RWPE1 (cell line): ENCODE results near the gene DNAJC30.
A peak's percentile ranks its signal among the peaks of the same experiment; 100 is the strongest.

ENCODE experiments used
- CTCF ChIA-PET: fragments of 350-600 bp; sonication (Branson Sonifier 250); formaldehyde crosslinking; extraction: SDS; loops from one replicate; lab custom pipeline; 2021; lab: Yijun Ruan, JAX
- POLR2A ChIA-PET: fragments of 400-600 bp; formaldehyde crosslinking; extraction: SDS; loops from one replicate; lab custom pipeline; 2020; ENCODE audit warnings: antibody characterized with exemption; ENCODE audit not compliant: low non-redundant PET; lab: Yijun Ruan, JAX
- DNase-seq: peaks from one replicate; pipeline ENCODE4 v3.0.0; 2012; ENCODE audit warnings: low spot score
- H3K27ac ChIP-seq: fragments of 450-650 bp; 2 replicates; pipeline ENCODE4 v1.5.1; 2017
- CTCF ChIP-seq: fragments of 450-650 bp; conservative IDR thresholded peaks from 2 replicates; pipeline ENCODE4 v1.5.1; 2017; ENCODE audit warnings: low read depth, mild to moderate bottlenecking

DNAJC30 gene

DNA sequence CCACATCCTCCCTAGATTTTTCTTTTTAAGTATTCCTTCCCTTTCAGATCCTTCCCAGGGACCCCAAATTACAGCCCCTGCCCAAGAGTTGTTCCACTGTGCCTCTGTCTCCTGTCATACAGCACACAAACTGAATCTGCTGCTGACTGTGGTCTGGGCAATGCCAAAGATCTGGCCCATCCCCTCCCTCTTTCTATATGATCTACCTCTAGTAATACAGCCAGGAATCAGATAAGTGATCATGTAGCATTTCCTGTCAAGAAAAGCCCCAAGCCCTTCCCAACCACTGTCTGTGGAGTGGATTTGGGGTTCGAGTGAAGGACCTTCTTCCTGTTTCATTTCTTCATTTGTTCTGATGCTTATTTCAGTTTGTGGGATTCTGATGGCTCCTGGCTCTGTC lies 29.5 kb upstream of the DNAJC30 start:
- no peak for DNase-seq
- no peak for TF ChIP-seq CTCF
- peak overlapping the region; percentile 8; the same call in 1 of the 2 replicates for H3K27ac ChIP-seq
- ChIA-PET CTCF (no interaction called here), POLR2A (no interaction called here)

- TF ChIP-seq CTCF, result no peak
- peak overlapping the region; percentile 90 for H3K27ac ChIP-seq
- ChIA-PET POLR2A (no interaction called here), CTCF (no interaction called here)
- no peak for DNase-seq
Observed at GRCh38 chr7:73708961-73709549, 25.8 kb upstream of the DNAJC30 start.

- TF ChIP-seq CTCF, result no peak
- ChIA-PET CTCF (interaction anchor here (0.7 to 1.2 kb wide), 3 partner anchors 8 to 18 kb away, joined by 3 to 5 read pairs (median 4); no protein-coding TSS in a partner anchor), POLR2A (interaction anchor here (0.6 kb wide), 2 partner anchors 18 to 144 kb away, joined by 4 to 6 read pairs; no protein-coding TSS in a partner anchor)
- peak overlapping the region; percentile 90 for H3K27ac ChIP-seq
- DNase-seq, result no peak
Observed at GRCh38 chr7:73707045-73707631, 23.9 kb upstream of the DNAJC30 start.

- H3K27ac ChIP-seq, result peak overlapping the region; percentile 90
- POLR2A ChIA-PET, result interaction anchor here (0.6 to 0.7 kb wide), 3 partner anchors 9 to 144 kb away, joined by 3 to 6 read pairs (median 4); no protein-coding TSS in a partner anchor
- TF ChIP-seq CTCF, result no peak
- peak; percentile 65 for DNase-seq
- CTCF ChIA-PET, result interaction anchor here (0.7 to 1.2 kb wide), 7 partner anchors 9 to 100 kb away, joined by 3 to 5 read pairs (median 3); no protein-coding TSS in a partner anchor
Observed at GRCh38 chr7:73706126-73707044, 23.1 kb upstream of the DNAJC30 start.

GRCh38 chr7:73705551-73705920 lies 22.3 kb upstream of the DNAJC30 start:
- CTCF ChIA-PET, result interaction anchor here (0.8 to 1.2 kb wide), 6 partner anchors 10 to 99 kb away, joined by 3 to 5 read pairs (median 4); no protein-coding TSS in a partner anchor
- DNase-seq, result no peak
- TF ChIP-seq CTCF, result no peak
- POLR2A ChIA-PET, result no interaction called here
- peak overlapping the region; percentile 90 for H3K27ac ChIP-seq
